Liver (tissue), 9 donors: Measurements from ENCODE around the gene CDKN1B. TPM values are rescaled to one million over a fixed set of nuclear protein-coding genes. Genes with fewer than 3 reads are reported as not detected.

Experiments
- DNase-seq: peaks from one replicate; pipeline ENCODE4 v3.0.0-alpha.2; 2017; ENCODE audit warnings: low spot score
- H3K27ac ChIP-seq, 2 donors: one replicate each; pipeline ENCODE4 v1.7.0; 2013; ENCODE audit warnings: inconsistent platforms in 2 of 2, low read length in 2 of 2, control low read depth in 1 of 2, low read depth in 1 of 2, mild to moderate bottlenecking in 1 of 2
- H3K27me3 ChIP-seq, 4 donors: one replicate each; pipeline versions ENCODE4 v1.6.1 to v1.7.0; 2013; ENCODE audit warnings: low read length in 3 of 4, inconsistent platforms in 1 of 4, mild to moderate bottlenecking in 1 of 4, moderate library complexity in 1 of 4; ENCODE audit not compliant: control insufficient read depth in 4 of 4, insufficient read depth in 4 of 4
- H3K36me3 ChIP-seq, 4 donors: one replicate each; pipeline versions ENCODE4 v1.6.1 to v1.7.0; 2013; ENCODE audit warnings: low read length in 3 of 4, mild to moderate bottlenecking in 3 of 4, low read depth in 1 of 4, moderate library complexity in 1 of 4; ENCODE audit not compliant: control insufficient read depth in 4 of 4, insufficient read depth in 3 of 4
- H3K4me1 ChIP-seq, 4 donors: one replicate each; pipeline versions ENCODE4 v1.6.1 to v1.7.0; 2013; ENCODE audit warnings: low read length in 3 of 4, mild to moderate bottlenecking in 3 of 4, moderate library complexity in 1 of 4; ENCODE audit not compliant: control insufficient read depth in 4 of 4, insufficient read depth in 4 of 4
- H3K4me3 ChIP-seq, 3 donors: one replicate each; pipeline versions ENCODE4 v1.6.1 to v1.7.0; 2013; ENCODE audit warnings: low read length in 3 of 3, control low read depth in 1 of 3, low read depth in 1 of 3, mild to moderate bottlenecking in 1 of 3
- H3K9ac ChIP-seq, 2 donors: one replicate each; pipeline ENCODE4 v1.7.0; 2013; ENCODE audit warnings: low read length in 2 of 2, mild to moderate bottlenecking in 2 of 2, moderate library complexity in 2 of 2, control low read depth in 1 of 2, low read depth in 1 of 2
- H3K9me3 ChIP-seq, 4 donors: one replicate each; pipeline versions ENCODE4 v1.6.1 to v1.7.0; 2013; ENCODE audit warnings: low read length in 3 of 4; ENCODE audit not compliant: control insufficient read depth in 4 of 4
- FOXA1 ChIP-seq: IDR thresholded peaks from 2 replicates; pipeline ENCODE4 v1.6.1; 2016; ENCODE audit warnings: antibody characterized with exemption
- GABPA ChIP-seq, 2 donors: IDR thresholded peaks in 1 of 2; conservative IDR thresholded peaks in 1 of 2; 2 replicates each; pipeline ENCODE4 v1.6.1; 2016; ENCODE audit warnings: antibody characterized with exemption in 2 of 2, mild to moderate bottlenecking in 1 of 2, moderate library complexity in 1 of 2
- HNF4A ChIP-seq, 2 donors: conservative IDR thresholded peaks; 2 replicates each; pipeline ENCODE4 v1.6.1; 2016; ENCODE audit warnings: antibody characterized with exemption in 2 of 2, mild to moderate bottlenecking in 2 of 2
- HNF4G ChIP-seq: IDR thresholded peaks from 2 replicates; pipeline ENCODE4 v1.6.1; 2016; ENCODE audit warnings: antibody characterized with exemption
- JUND ChIP-seq, 2 donors: IDR thresholded peaks; 2 replicates each; pipeline ENCODE4 v1.6.1; 2016; ENCODE audit warnings: antibody characterized with exemption in 2 of 2
- MAX ChIP-seq: IDR thresholded peaks from 2 replicates; pipeline ENCODE4 v1.6.1; 2016; ENCODE audit warnings: antibody characterized with exemption
- NR2F2 ChIP-seq: IDR thresholded peaks from 2 replicates; pipeline ENCODE4 v1.6.1; 2016; ENCODE audit warnings: antibody characterized with exemption
- RAD21 ChIP-seq, 2 donors: IDR thresholded peaks; 2 replicates each; pipeline ENCODE4 v1.6.1; 2016; ENCODE audit warnings: antibody characterized with exemption in 2 of 2, mild to moderate bottlenecking in 2 of 2
- RXRA ChIP-seq, 2 donors: IDR thresholded peaks; 2 replicates each; pipeline ENCODE4 v1.6.1; 2017 to 2018; ENCODE audit warnings: antibody characterized with exemption in 2 of 2, mild to moderate bottlenecking in 1 of 2
- SP1 ChIP-seq: IDR thresholded peaks from 2 replicates; pipeline ENCODE4 v1.6.1; 2018; ENCODE audit warnings: antibody characterized with exemption, mild to moderate bottlenecking
- TAF1 ChIP-seq: conservative IDR thresholded peaks from 2 replicates; pipeline ENCODE4 v1.6.1; 2016; ENCODE audit warnings: antibody characterized with exemption, mild to moderate bottlenecking
- YY1 ChIP-seq: IDR thresholded peaks from 2 replicates; pipeline ENCODE4 v1.6.1; 2016; ENCODE audit warnings: antibody characterized with exemption, mild to moderate bottlenecking
- ZBTB33 ChIP-seq: IDR thresholded peaks from 2 replicates; pipeline ENCODE4 v1.6.1; 2016; ENCODE audit warnings: antibody characterized with exemption
- WGBS: extraction: QIAGEN DNeasy Blood & Tissue Kit; methylation state at CpG from one replicate; pipeline ENCODE4 v1.1.7; 2013; 5-methylcytosine and 5-hydroxymethylcytosine counted together
- polyA plus RNA-seq, 2 donors: library from polyadenylated mRNA; stranded (reverse) in 1 of 2; unstranded in 1 of 2; fragments of 200-250 nt in 1 of 2; fragments of >200 nt in 1 of 2; fragmentation: Nextera tagmentation in 1 of 2; extraction: Ambion mirVana in 1 of 2; gene quantifications; one replicate each; pipeline versions ENCODE4 v1.2.1 to v1.2.3, GENCODE V29; 2013 to 2015
- total RNA-seq, 2 donors: library from RNA; depleted of rRNA; stranded (reverse); fragments of >200 nt; gene quantifications; one replicate each; pipeline ENCODE4 v1.2.3, GENCODE V29; 2014
- TF ChIP-seq, protein P1 (sequence below): IDR thresholded peaks from 2 replicates; pipeline ENCODE4 v1.6.1; 2016; ENCODE audit warnings: antibody characterized with exemption
- donor health status: healthy.
- donor health status: healthy.
- donor health status: healthy.
- donor health status: healthy.
- donor health status: healthy.

Gene CDKN1B
- total and polyA plus RNA-seq, 4 donors: 7.8 to 67.5 (median 22.5) TPM

DNA sequence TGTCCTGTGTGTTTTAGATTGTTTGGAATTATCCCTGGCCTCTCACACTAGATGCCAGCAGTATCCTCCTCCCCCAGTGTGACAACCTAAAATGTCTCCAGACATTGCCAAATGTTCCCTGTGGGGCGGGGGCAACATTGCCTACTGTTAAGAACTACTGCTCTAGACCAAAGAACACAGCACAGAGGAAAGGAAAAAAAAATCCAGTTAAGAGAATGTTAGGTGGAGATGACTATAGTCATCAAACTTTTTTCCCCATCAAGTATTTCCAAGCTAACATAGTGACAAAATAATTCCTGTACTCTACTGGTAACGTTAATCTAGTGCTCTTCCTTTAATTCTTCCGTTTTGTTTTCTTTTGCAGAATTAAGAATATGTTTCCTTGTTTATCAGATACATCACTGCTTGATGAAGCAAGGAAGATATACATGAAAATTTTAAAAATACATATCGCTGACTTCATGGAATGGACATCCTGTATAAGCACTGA is 3.5 kb downstream of the CDKN1B start:
- TF ChIP-seq, protein P1, sequence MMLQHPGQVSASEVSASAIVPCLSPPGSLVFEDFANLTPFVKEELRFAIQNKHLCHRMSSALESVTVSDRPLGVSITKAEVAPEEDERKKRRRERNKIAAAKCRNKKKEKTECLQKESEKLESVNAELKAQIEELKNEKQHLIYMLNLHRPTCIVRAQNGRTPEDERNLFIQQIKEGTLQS: no peak
- no peak for TF ChIP-seq HNF4A (conservative IDR thresholded peaks at IDR 0.05)
- no peak for TF ChIP-seq HNF4G
- TF ChIP-seq MAX: no peak
- TF ChIP-seq RAD21 (IDR thresholded peaks at IDR 0.05): no peak
- TF ChIP-seq SP1: no peak
- TF ChIP-seq RXRA (IDR thresholded peaks at IDR 0.05): no peak
- DNase-seq: no peak

GRCh38 chr12:12721176-12721751 is 4.1 kb downstream of the CDKN1B start:
- no peak for DNase-seq
- WGBS: 36% methylated on average over 3 of the region's 3 CpGs
- Histone ChIP-seq H3K4me3 (no peak overlapping the region), H3K27ac (peak overlapping the region; percentile 2 to 55), H3K4me1 (peaks cover 6 to 45% (median 37%) of the 10 kb centered on the region in 4 donors), H3K36me3 (peaks cover 0 to 9% (median 0%) of the 10 kb centered on the region in 4 donors), H3K9me3 (no peaks in the 10 kb centered on the region), H3K9ac (peak overlapping the region in 1 of 2 donors; percentile 100), H3K27me3 (no peaks in the 10 kb centered on the region)
- TF ChIP-seq HNF4G: no peak
- TF ChIP-seq TAF1: no peak
- TF ChIP-seq, protein P1: no peak

More for the DNA sequence above, 3.5 kb downstream of the CDKN1B start:
- Histone ChIP-seq H3K9me3 (no peaks in the 10 kb centered on the region), H3K4me3 (no peak overlapping the region), H3K27ac (peak overlapping the region; percentile 23 to 60), H3K9ac (peak overlapping the region in 1 of 2 donors; percentile 100), H3K27me3 (no peaks in the 10 kb centered on the region), H3K36me3 (peaks cover 0 to 9% (median 0%) of the 10 kb centered on the region in 4 donors), H3K4me1 (peaks cover 6 to 50% (median 40%) of the 10 kb centered on the region in 4 donors)
- 65% methylated on average over 4 of the region's 4 CpGs for WGBS

DNA sequence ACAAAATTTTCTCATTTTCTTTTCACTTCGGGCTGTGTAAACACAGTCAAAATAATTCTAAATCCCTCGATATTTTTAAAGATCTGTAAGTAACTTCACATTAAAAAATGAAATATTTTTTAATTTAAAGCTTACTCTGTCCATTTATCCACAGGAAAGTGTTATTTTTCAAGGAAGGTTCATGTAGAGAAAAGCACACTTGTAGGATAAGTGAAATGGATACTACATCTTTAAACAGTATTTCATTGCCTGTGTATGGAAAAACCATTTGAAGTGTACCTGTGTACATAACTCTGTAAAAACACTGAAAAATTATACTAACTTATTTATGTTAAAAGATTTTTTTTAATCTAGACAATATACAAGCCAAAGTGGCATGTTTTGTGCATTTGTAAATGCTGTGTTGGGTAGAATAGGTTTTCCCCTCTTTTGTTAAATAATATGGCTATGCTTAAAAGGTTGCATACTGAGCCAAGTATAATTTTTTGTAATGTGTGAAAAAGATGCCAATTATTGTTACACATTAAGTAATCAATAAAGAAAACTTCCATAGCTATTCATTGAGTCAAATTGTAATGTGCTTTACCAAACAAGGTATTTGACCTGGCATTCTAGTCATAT is 4.8 kb downstream of the CDKN1B start:
- 73% methylated on average over 2 of the region's 2 CpGs for WGBS
- Histone ChIP-seq H3K27ac (peak overlapping the region; percentile 55 to 99), H3K4me1 (peaks cover 6 to 44% (median 37%) of the 10 kb centered on the region in 4 donors), H3K27me3 (no peaks in the 10 kb centered on the region), H3K9ac (peak overlapping the region in 1 of 2 donors; percentile 43), H3K36me3 (peaks cover 0 to 9% (median 0%) of the 10 kb centered on the region in 4 donors), H3K4me3 (peak overlapping the region in 1 of 3 donors; percentile 25), H3K9me3 (no peaks in the 10 kb centered on the region)
- TF ChIP-seq SP1: no peak
- no peak for TF ChIP-seq FOXA1
- TF ChIP-seq RXRA (IDR thresholded peaks at IDR 0.05): no peak
- TF ChIP-seq TAF1: no peak
- TF ChIP-seq RAD21 (IDR thresholded peaks at IDR 0.05): no peak
- TF ChIP-seq GABPA (IDR thresholded peaks at IDR 0.05 in 1 of 2, conservative IDR thresholded peaks at IDR 0.05 in 1 of 2): no peak
- TF ChIP-seq MAX: no peak
- no peak for TF ChIP-seq JUND (IDR thresholded peaks at IDR 0.05)
- no peak for TF ChIP-seq HNF4A (conservative IDR thresholded peaks at IDR 0.05)
- TF ChIP-seq YY1: no peak
- no peak for TF ChIP-seq NR2F2
- TF ChIP-seq ZBTB33: no peak
- no peak for DNase-seq
